22Rv1 (cell line): ENCODE measurements around the gene ALG5.

ENCODE experiments used
- H3K27ac ChIP-seq: fragments of 450-650 bp; 2 replicates; pipeline ENCODE4 v1.5.1; 2017
- ZFX ChIP-seq: fragments of 450-650 bp; IDR thresholded peaks from 2 replicates; pipeline ENCODE4 v1.6.1; 2017; ENCODE audit warnings: antibody characterized with exemption, borderline replicate concordance
- TF ChIP-seq, protein P1 (sequence below): fragments of 450-650 bp; IDR thresholded peaks from 2 replicates; pipeline ENCODE4 v1.5.1; 2017; ENCODE audit warnings: mild to moderate bottlenecking

ALG5 gene

DNA sequence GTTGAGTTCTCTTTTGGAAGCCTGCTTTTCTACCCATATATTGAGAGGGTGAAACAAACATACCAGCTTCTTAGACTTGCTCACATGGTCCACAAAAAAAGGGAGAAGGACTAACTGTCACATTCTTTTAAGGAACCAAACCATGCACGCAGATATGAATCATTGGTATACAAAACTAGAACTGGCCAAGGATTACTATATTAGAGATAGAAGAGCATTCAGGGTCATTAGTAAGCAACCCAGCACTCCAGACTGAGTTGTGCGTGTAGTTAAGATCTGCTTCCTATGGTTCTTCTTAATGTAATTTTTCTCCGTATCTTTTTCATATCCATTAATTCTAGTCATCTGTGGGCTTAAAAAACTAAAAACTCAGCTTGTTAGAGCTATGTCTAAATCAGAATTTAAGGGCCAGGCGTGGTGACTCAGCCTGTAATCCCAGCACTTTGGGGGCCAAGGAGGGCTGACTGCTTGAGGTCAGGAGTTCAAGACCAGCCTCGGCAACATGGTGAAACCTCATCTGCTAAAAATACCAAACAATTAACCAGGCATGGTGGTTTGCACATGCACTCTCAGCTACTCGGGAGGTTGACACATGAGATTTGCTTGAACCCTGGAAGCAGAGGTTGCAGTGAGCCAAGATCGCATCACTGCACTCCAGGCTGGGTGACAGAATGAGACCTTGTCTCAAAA lies 19.6 kb downstream of the ALG5 start:
- TF ChIP-seq ZFX, result no peak
- TF ChIP-seq, protein P1, sequence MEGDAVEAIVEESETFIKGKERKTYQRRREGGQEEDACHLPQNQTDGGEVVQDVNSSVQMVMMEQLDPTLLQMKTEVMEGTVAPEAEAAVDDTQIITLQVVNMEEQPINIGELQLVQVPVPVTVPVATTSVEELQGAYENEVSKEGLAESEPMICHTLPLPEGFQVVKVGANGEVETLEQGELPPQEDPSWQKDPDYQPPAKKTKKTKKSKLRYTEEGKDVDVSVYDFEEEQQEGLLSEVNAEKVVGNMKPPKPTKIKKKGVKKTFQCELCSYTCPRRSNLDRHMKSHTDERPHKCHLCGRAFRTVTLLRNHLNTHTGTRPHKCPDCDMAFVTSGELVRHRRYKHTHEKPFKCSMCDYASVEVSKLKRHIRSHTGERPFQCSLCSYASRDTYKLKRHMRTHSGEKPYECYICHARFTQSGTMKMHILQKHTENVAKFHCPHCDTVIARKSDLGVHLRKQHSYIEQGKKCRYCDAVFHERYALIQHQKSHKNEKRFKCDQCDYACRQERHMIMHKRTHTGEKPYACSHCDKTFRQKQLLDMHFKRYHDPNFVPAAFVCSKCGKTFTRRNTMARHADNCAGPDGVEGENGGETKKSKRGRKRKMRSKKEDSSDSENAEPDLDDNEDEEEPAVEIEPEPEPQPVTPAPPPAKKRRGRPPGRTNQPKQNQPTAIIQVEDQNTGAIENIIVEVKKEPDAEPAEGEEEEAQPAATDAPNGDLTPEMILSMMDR, result no peak
- no peak overlapping the region for H3K27ac ChIP-seq

DNA sequence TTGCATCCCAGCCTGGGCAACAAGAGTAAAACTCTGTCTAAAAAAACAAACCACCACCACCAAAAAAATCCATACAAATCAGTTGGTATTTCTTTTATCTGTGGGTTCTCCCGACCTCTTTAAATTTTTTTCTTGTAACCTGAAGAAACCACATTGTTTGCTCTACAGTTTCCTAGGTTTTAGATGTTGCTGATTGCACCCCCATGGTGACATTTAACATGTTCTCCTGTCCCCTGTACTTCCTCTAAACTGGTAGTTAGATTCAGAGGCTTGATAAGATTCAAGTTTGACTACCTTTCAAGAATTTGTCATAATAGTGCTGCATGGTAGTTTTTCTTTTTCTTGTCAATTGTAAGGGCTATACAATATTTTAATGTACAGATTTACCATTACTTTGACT lies 24.0 kb downstream of the ALG5 start:
- no peak for TF ChIP-seq ZFX
- TF ChIP-seq, protein P1, result no peak
- H3K27ac ChIP-seq, result no peak overlapping the region

DNA sequence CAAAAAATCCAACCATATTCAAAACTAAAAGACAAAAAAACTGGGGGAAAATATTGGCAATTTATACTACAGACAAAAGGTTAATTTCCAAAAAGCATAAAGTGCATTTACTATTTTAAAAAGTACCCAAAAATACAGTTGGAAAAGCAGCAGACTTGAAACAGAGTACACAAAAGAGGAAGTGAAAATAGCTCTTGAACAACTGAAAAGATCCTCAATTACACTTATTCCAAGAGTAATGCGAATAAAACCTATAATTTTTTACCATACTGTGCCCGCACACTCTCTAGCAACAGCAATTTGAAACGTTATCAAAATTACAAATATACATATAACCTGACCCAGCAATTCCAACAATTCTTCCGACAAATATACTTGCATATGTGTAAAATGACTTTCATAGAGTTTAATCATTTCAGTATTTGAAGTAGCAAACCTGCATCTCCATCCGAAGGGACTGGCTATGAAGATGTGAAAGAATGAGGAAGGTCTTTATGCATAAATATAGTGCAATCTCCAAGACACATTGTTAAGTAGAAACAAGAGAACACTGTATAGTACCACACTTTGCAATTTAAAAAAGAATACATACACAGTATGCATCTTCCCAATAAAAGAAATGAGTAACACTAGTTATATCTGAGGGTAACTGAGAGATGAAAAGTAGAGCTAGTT lies 25.4 kb downstream of the ALG5 start:
- TF ChIP-seq ZFX, result no peak
- TF ChIP-seq, protein P1, result no peak
- no peak overlapping the region for H3K27ac ChIP-seq

DNA sequence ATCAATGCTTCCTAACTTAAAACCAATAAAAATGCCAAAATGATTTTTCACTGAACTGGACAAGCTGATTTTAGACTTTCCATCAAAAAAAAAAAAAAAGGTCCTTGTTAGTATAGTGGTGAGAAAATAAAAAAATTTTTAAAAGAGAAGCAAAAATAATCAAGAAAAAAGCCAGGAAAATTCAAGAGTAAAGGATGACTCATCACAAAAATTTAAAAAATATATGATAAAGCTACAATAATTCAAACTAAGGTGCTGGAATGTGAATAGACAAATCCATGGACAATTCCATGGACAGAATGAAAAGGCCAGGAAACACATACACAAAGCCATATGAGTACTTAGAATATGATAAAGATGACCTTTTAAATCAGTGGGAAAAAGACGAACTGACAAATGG lies 26.1 kb downstream of the ALG5 start:
- no peak overlapping the region for H3K27ac ChIP-seq
- TF ChIP-seq, protein P1, result no peak
- TF ChIP-seq ZFX, result no peak

DNA sequence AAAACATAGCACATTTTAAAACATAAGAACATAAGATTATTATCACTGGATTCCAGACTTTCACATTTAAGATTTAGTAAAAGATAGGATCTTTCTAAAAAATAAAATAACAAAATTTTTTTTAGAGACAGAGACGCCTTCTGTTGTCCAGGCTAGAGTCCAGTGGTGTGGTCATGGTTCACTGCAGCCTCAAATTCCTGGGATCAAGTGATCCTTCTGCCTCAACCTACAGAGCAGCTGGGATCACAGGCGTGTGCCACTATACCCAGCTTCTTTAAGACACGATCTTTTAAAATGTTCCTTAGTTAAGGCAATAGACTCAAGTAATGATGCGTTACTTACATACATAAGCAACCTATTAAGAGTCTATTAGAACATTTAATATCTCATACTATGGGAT lies 32.7 kb downstream of the ALG5 start:
- TF ChIP-seq ZFX, result no peak
- TF ChIP-seq, protein P1, result no peak
- H3K27ac ChIP-seq, result no peak overlapping the region

DNA sequence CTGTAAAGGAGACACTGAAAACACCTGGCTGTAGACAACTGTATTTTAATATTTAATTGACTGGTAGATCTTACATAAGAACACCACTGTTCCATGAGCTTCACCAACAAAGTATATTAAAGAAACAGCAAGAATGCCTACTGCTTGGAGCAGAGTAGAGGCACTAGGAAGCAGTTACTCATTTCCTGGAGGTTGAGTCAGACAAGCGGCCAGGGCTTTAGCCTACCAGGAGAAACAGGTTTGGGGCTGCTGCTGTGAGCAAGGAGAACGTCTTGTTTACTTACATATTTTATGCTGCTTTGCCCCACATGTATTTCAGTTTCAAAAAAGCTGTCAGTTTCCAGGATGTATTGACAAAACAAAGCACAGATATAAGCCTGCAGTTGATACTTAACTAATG lies 33.4 kb downstream of the ALG5 start:
- TF ChIP-seq, protein P1, result no peak
- no peak for TF ChIP-seq ZFX
- H3K27ac ChIP-seq, result no peak overlapping the region

DNA sequence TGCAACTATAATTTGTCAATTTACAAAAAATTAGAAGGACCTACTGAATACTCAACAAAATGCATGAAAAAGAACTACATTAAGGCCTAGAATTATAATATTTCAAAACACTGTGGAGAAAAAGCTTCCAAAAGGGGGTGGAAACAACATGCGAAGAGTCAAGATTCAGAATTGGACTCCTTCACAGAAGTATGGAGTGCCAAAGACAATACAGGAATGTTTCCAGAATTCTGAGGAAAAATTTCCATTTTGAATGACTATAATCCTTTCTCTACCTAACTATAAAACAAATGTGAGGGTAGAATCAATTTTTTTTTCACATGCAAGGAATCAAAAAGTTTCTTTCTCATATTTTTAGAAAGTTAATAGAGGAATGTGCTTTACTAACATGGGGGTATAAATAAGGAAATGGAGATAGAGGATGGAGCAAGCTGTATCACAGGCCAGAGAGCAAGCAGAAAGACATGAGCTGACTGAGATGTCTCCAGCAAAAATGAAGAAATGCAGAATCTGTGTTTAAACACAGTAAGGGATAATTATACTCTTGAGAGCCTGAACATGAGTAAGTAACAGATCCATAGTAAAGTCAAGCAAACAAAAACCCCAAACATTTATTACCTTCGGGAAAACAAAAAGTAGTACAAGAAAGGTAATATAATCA lies 39.6 kb downstream of the ALG5 start:
- no peak overlapping the region for H3K27ac ChIP-seq
- TF ChIP-seq ZFX, result no peak
- TF ChIP-seq, protein P1, result no peak
